Measurements from ENCODE around the gene CCDC30. TPM values are rescaled to one million over a fixed set of nuclear protein-coding genes. Genes with fewer than 3 reads are reported as not detected.

The CCDC30 gene
- total and polyA plus RNA-seq, 2 experiments from 2014 or later: 0.65 to 1.6 TPM

DNA sequence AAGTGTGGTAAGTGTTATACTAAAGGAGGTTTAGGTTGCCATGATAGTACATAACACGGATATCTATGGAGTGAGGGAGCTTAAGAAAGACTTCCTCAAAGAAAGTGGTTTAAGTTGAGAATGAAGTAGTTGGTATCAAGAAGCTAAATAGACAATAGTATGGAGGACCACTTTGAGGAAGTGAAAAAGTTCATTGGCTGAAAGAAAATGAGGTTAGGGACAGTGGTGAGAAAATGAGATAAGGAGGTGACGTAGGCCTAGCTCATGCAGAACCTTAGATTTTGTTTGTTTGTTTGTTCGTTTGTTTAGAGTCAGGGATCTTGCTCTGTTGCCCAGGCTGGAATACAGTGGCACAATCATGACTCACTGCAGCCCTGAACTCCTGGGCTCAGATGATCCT lies 122.9 kb downstream of the CCDC30 start:
- Histone ChIP-seq H3K4me2 (ENCODE audit: unreplicated experiment) (no peak overlapping the region), H3F3A (ENCODE audit: insufficient read depth) (no peaks in the 10 kb centered on the region), H4K20me1 (ENCODE audit: insufficient read depth) (no peaks in the 10 kb centered on the region), H3K79me2 (ENCODE audit: insufficient read depth) (no peaks in the 10 kb centered on the region), H3K9me2 (ENCODE audit: insufficient read depth) (no peaks in the 10 kb centered on the region), H3K27ac (no peak overlapping the region), H3K36me3 (ENCODE audit: low read depth) (no peaks in the 10 kb centered on the region), H3K9me3 (ENCODE audit: low read depth) (no peaks in the 10 kb centered on the region), H3K27me3 (replicated peaks; ENCODE audit: insufficient read depth) (no peaks in the 10 kb centered on the region), H2AFZ (no peak overlapping the region), H3K9ac (no peak overlapping the region), H3K4me1 (ENCODE audit: insufficient read depth) (no peaks in the 10 kb centered on the region), H3K4me3 (no peak overlapping the region)
- in situ Hi-C loops (cut with MboI): loop anchor here (25.0 kb wide), 1 partner anchor 501 kb away; no protein-coding TSS in a partner anchor
- DNase-seq: no peak
- TF ChIP-seq EZH2phosphoT487 (IDR thresholded peaks at IDR 0.05; ENCODE audit: insufficient read depth, low read depth) (no peak), EZH2 (IDR thresholded peaks at IDR 0.05; ENCODE audit: insufficient read depth, poor library complexity, severe bottlenecking) (no peak)
- 56 to 58% methylated on average over 3 of the region's 3 CpGs for WGBS, 2 experiments (ENCODE audit: low coverage in 1 of 2, low lambda C conversion rate in 2 of 2, missing lambda C conversion rate in 2 of 2)

DNA sequence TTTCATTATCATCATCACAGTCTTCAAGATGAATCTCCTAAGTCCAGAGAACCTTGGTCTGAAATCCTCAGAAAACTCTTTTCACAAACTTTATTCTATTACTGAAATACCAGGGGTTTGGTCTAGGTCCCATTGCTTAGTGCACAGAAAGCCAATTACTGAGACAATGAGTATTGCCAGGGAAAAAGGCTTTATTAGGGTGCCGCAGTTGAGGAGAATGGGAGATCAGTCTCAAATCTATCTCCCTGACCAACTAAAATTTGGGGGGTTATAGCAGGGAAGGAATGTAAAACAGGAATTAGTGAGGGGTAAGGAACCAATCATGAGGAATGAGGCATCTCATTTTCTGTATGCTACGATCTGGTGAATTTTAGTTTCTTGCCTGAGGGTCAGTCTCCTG lies 124.7 kb downstream of the CCDC30 start:
- Histone ChIP-seq H3K9me2 (ENCODE audit: insufficient read depth) (no peaks in the 10 kb centered on the region), H3K9ac (no peak overlapping the region), H3K79me2 (ENCODE audit: insufficient read depth) (no peaks in the 10 kb centered on the region), H3K4me3 (no peak overlapping the region), H3F3A (ENCODE audit: insufficient read depth) (no peaks in the 10 kb centered on the region), H3K36me3 (ENCODE audit: low read depth) (no peaks in the 10 kb centered on the region), H3K27ac (no peak overlapping the region), H3K27me3 (replicated peaks; ENCODE audit: insufficient read depth) (no peaks in the 10 kb centered on the region), H2AFZ (no peak overlapping the region), H3K9me3 (ENCODE audit: low read depth) (no peaks in the 10 kb centered on the region), H4K20me1 (ENCODE audit: insufficient read depth) (no peaks in the 10 kb centered on the region), H3K4me1 (ENCODE audit: insufficient read depth) (no peaks in the 10 kb centered on the region), H3K4me2 (ENCODE audit: unreplicated experiment) (no peak overlapping the region)
- DNase-seq: no peak
- TF ChIP-seq EZH2phosphoT487 (IDR thresholded peaks at IDR 0.05; ENCODE audit: insufficient read depth, low read depth) (no peak), EZH2 (IDR thresholded peaks at IDR 0.05; ENCODE audit: insufficient read depth, poor library complexity, severe bottlenecking) (no peak)
- 65 to 75% methylated on average over 2 of the region's 2 CpGs for WGBS, 2 experiments (ENCODE audit: low coverage in 1 of 2, low lambda C conversion rate in 2 of 2, missing lambda C conversion rate in 2 of 2)
- in situ Hi-C loops (cut with MboI): loop anchor here (25.0 kb wide), 1 partner anchor 500 kb away; no protein-coding TSS in a partner anchor

DNA sequence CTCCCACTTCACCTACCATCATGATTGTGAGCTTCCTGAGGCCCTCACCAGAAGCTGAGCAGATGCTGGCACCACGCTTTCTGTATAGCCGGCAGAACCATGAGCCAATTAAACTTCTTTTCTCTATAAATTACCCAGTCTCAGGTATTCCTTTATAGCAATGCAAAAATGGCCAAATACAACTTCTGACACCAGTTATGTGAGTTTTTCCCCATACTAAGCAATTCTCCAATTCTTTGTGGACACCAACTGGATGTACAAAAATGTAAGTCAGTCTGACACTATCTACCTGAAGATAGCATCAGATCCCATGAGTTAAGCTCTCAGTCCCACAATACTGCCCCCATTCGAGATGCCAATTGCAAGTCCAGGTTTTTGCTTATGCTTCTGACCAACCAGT lies 129.7 kb downstream of the CCDC30 start:
- WGBS, 2 experiments (ENCODE audit: low coverage in 1 of 2, low lambda C conversion rate in 2 of 2, missing lambda C conversion rate in 2 of 2): 59 to 69% methylated on average over 3 of the region's 3 CpGs
- H3K4me2 ChIP-seq (ENCODE audit: unreplicated experiment): no peak overlapping the region

DNA sequence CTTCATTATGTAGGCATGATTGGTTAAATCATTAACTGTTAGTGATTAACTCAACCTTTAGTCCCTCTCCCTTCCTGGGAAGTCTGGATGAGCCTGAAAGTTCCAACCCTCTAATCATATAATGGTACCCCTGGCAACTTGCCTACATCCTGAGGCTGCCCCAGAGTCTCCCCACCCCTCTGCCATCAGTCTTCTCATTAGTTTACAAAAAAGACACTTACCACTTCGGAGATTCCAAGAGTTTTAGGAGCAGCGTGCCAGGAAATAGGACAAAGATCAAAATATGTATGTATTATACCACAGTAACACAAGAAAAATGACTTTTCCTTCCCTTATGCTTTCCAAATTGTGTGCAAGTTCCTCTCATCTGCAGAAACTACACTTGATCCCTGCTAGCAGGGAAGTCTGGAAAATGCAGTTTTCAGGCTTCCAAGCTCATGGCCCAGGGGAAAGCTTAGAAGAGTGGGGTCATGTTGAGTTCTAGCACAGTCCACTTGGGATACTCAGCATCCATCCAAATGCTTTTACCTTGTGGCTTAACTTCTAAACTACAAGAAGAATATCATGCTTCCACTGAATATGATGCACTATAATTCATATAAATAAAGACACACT lies 130.5 kb downstream of the CCDC30 start:
- Histone ChIP-seq H3K9ac (no peak overlapping the region), H4K20me1 (ENCODE audit: insufficient read depth) (no peaks in the 10 kb centered on the region), H2AFZ (no peak overlapping the region), H3K9me2 (ENCODE audit: insufficient read depth) (no peaks in the 10 kb centered on the region), H3K27ac (no peak overlapping the region), H3K9me3 (ENCODE audit: low read depth) (no peaks in the 10 kb centered on the region), H3K4me1 (ENCODE audit: insufficient read depth) (no peaks in the 10 kb centered on the region), H3K36me3 (ENCODE audit: low read depth) (no peaks in the 10 kb centered on the region), H3K4me2 (ENCODE audit: unreplicated experiment) (no peak overlapping the region), H3K4me3 (no peak overlapping the region), H3K27me3 (replicated peaks; ENCODE audit: insufficient read depth) (no peaks in the 10 kb centered on the region; the same call in 1 of the 2 replicates), H3K79me2 (ENCODE audit: insufficient read depth) (no peaks in the 10 kb centered on the region), H3F3A (ENCODE audit: insufficient read depth) (no peaks in the 10 kb centered on the region)
- 53 to 54% methylated on average over 2 of the region's 2 CpGs for WGBS, 2 experiments (ENCODE audit: low coverage in 1 of 2, low lambda C conversion rate in 2 of 2, missing lambda C conversion rate in 2 of 2)
- in situ Hi-C loops (cut with MboI): loop anchor here (25.0 kb wide), 1 partner anchor 494 kb away; no protein-coding TSS in a partner anchor
- no peak for DNase-seq
- TF ChIP-seq EZH2phosphoT487 (IDR thresholded peaks at IDR 0.05; ENCODE audit: insufficient read depth, low read depth) (no peak), EZH2 (IDR thresholded peaks at IDR 0.05; ENCODE audit: insufficient read depth, poor library complexity, severe bottlenecking) (no peak)

More for the DNA sequence above, 129.7 kb downstream of the CCDC30 start:
- H3K36me3 ChIP-seq (ENCODE audit: low read depth): no peaks in the 10 kb centered on the region
- no peak overlapping the region for H3K4me3 ChIP-seq
- no peaks in the 10 kb centered on the region for H3F3A ChIP-seq (ENCODE audit: insufficient read depth)
- H3K9me2 ChIP-seq (ENCODE audit: insufficient read depth): no peaks in the 10 kb centered on the region
- H3K9ac ChIP-seq: no peak overlapping the region
- H4K20me1 ChIP-seq (ENCODE audit: insufficient read depth): no peaks in the 10 kb centered on the region
- H3K9me3 ChIP-seq (ENCODE audit: low read depth): no peaks in the 10 kb centered on the region
- H2AFZ ChIP-seq: no peak overlapping the region
- TF ChIP-seq EZH2phosphoT487 (IDR thresholded peaks at IDR 0.05; ENCODE audit: insufficient read depth, low read depth): no peak
- no peak for TF ChIP-seq EZH2 (IDR thresholded peaks at IDR 0.05; ENCODE audit: insufficient read depth, poor library complexity, severe bottlenecking)
- no peaks in the 10 kb centered on the region for H3K79me2 ChIP-seq (ENCODE audit: insufficient read depth)
- no peak overlapping the region for H3K27ac ChIP-seq
- in situ Hi-C loops (cut with MboI): loop anchor here (25.0 kb wide), 1 partner anchor 494 kb away; no protein-coding TSS in a partner anchor
- no peak for DNase-seq
- H3K27me3 ChIP-seq (replicated peaks; ENCODE audit: insufficient read depth): no peaks in the 10 kb centered on the region; the same call in 1 of the 2 replicates
- H3K4me1 ChIP-seq (ENCODE audit: insufficient read depth): no peaks in the 10 kb centered on the region
